Measurements from ENCODE around the gene SCAF1.
"Not testable (repeated sequence)": the region's sequence is repeated elsewhere in the genome, so short reads cannot be mapped to it uniquely, and the experiment has no call there.

Gene SCAF1

DNA sequence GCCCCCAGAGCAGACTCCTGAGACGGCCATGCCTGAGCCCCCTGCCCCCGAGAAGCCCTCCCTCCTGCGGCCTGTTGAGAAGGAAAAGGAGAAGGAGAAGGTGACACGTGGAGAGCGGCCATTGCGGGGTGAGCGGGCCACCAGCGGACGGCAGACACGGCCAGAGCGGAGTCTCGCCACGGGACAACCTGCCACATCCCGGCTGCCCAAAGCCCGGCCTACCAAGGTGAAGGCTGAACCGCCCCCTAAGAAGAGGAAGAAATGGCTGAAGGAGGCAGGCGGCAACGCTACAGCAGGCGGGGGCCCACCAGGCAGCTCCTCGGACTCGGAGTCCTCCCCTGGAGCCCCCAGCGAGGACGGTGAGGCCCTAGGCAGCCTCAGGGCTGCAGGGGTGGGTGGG is 26.1 kb upstream of the SCAF1 start:
- no peak overlapping the region for H3K4me3 ChIP-seq (ENCODE audit: low read depth, low read length)
- no peak for DNase-seq (ENCODE audit: low read depth, low spot score)
- in situ Hi-C loops (cut with HindIII; ENCODE audit: low sequenced_read_pairs) = no loop called here
- TF ChIP-seq, protein P1, sequence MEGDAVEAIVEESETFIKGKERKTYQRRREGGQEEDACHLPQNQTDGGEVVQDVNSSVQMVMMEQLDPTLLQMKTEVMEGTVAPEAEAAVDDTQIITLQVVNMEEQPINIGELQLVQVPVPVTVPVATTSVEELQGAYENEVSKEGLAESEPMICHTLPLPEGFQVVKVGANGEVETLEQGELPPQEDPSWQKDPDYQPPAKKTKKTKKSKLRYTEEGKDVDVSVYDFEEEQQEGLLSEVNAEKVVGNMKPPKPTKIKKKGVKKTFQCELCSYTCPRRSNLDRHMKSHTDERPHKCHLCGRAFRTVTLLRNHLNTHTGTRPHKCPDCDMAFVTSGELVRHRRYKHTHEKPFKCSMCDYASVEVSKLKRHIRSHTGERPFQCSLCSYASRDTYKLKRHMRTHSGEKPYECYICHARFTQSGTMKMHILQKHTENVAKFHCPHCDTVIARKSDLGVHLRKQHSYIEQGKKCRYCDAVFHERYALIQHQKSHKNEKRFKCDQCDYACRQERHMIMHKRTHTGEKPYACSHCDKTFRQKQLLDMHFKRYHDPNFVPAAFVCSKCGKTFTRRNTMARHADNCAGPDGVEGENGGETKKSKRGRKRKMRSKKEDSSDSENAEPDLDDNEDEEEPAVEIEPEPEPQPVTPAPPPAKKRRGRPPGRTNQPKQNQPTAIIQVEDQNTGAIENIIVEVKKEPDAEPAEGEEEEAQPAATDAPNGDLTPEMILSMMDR (IDR thresholded peaks at IDR 0.05; ENCODE audit: low read depth, low read length) = no peak

DNA sequence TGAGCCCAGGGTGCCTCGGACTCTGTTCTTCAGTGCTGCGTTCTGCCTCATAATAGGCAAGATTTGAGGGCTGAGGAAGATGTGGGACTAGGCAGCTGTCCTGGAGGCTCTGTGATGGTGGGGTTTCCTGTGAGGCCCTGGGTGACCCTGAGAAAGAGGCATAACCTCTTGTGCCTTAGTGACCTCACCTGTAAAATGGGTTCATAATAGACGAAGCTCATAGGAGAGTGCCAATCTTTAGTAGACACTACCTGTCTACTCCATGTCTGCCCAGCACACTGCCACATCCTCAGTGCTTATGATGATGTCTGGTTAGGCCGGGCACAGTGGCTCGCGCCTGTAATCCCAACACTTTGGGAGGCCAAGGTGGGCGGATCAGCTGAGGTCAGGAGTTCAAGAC is 25.5 kb upstream of the SCAF1 start:
- TF ChIP-seq, protein P1 (IDR thresholded peaks at IDR 0.05; ENCODE audit: low read depth, low read length) = no peak
- no peak overlapping the region for H3K4me3 ChIP-seq (ENCODE audit: low read depth, low read length)
- in situ Hi-C loops (cut with HindIII; ENCODE audit: low sequenced_read_pairs) = no loop called here

DNA sequence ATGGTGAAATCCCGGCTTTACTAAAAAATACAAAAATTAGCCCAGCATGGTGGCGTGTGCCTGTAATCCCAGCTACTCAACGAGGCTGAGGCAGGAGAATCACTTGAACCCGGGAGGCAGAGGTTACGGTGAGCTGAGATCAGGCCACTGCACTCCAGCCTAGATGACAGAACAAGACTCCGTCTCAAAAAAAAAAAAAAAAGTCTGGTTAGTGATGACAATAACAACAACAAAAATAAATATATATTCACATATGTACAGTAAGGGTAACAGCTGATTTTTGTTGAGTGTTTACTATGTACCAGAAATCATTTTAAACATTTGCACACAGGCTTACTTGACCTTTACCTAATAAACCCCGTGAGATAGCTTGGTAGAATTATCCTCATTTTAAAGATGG is 25.1 kb upstream of the SCAF1 start:
- in situ Hi-C loops (cut with HindIII; ENCODE audit: low sequenced_read_pairs) = no loop called here
- TF ChIP-seq, protein P1 (IDR thresholded peaks at IDR 0.05; ENCODE audit: low read depth, low read length) = no peak
- H3K4me3 ChIP-seq (ENCODE audit: low read depth, low read length) = no peak overlapping the region
- no peak for DNase-seq (ENCODE audit: low read depth, low spot score)

More for the DNA sequence above, 25.5 kb upstream of the SCAF1 start:
- no peak for DNase-seq (ENCODE audit: low read depth, low spot score)

DNA sequence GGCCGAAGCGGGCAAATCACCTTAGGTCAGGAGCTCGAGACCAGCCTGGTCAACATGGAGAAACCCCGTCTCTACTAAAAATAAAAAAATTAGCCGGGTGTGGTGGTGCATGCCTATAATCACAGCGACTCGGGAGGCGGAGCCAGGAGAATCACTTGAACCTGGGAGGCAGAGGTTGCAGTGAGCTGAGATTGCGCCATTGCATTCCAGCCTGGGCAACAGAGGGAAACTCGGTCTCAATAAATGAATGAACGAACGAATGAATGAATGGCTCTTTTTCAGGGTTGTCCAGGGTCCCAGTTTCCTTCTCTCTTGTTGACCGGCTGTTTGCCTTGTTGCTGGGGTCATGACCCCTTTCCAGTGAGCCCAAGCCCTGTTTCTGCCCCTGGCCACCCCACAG is 24.1 kb upstream of the SCAF1 start:
- DNase-seq (ENCODE audit: low read depth, low spot score); in situ Hi-C loops (cut with HindIII; ENCODE audit: low sequenced_read_pairs); H3K4me3 ChIP-seq (ENCODE audit: low read depth, low read length): not testable (repeated sequence)

DNA sequence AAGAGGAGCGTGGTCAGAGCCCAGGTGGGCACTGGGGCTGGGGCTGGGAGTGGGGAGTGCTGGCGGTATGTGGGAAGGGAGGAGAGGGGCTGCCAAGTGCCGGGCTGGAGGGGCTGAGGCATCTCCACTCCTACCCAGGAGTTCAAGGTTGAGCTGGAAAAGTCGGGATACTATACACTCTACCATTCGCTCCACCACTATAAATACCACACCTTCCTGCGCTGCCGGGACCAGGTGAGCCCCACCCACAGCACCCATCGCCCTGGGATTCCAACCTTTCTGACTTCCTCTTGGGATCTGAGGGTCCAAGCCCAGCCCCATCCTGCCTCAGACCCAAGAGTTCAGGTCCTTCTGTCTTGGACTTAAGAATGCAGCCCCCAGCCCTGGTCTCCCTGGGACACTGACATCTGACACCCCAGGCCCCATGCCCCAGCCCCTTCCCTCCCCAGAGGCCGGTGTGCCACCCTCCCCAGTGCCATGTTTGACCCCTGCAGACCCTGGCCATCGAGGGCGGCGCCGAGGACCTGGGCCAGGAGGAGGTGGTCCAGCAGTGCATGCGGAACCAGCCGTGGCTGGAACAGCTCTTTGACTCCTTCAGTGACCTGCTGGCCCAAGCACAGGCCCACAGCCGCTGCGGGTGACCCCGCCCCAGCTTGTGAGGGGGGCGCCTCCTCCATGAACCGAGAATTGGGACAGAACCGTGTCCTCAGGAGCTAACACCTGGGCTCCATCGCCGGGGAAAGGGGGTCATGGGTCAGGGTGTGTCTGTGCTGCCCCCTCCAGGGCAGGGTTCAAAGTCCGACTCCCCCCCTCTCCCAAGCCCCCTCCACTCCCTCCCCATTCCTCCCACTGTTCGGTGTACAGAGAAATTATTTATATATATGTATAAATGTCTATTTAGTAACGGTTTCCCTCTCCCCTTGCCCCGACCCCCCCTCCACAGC is 16.8 kb upstream of the SCAF1 start:
- H3K4me3 ChIP-seq (ENCODE audit: low read depth, low read length) = no peak overlapping the region
- DNase-seq (ENCODE audit: low read depth, low spot score) = no peak
- TF ChIP-seq, protein P1 (IDR thresholded peaks at IDR 0.05; ENCODE audit: low read depth, low read length) = no peak
- in situ Hi-C loops (cut with HindIII; ENCODE audit: low sequenced_read_pairs) = no loop called here

DNA sequence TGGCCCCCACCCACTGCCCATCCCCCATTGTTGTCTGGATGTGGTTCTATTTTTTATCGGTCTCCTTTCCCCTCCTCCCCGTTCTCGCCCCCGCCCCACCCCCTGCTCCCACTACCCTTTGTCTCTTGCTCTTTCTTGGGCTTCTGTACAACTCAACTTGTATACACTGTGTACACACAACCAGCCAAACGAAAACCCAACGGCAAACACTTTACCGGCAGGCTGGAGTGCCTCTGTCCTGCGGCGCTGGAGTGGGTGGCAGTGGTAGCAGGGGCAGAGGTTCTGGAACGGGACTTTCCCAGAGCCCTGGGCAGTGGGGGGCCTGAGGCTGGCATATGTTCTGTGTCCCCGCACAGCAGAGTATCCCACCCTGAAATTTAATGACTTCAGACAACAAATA is 15.8 kb upstream of the SCAF1 start:
- H3K4me3 ChIP-seq (ENCODE audit: low read depth, low read length) = no peak overlapping the region
- in situ Hi-C loops (cut with HindIII; ENCODE audit: low sequenced_read_pairs) = no loop called here
- TF ChIP-seq, protein P1 (IDR thresholded peaks at IDR 0.05; ENCODE audit: low read depth, low read length) = no peak
- DNase-seq (ENCODE audit: low read depth, low spot score) = no peak

DNA sequence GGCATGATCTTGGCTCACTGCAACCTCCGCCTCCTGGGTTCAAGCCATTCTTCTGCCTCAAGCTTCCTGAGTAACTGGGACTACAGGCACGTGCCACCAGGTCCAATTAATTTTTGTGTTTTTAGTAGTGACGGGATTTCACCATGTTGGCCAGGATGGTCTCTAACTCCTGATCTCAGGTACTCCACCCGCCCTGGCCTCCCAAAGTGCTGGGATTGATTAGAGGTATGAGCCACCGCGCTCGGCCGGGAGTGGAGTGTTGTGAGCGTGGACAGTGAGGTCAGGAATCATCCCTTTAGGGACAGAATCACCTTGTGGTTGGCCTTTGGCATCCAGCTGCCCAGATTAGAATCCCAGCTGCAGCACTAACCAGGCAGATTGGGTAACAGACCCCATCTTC is 12.3 kb upstream of the SCAF1 start:
- TF ChIP-seq, protein P1 (IDR thresholded peaks at IDR 0.05; ENCODE audit: low read depth, low read length) = no peak
- no peak overlapping the region for H3K4me3 ChIP-seq (ENCODE audit: low read depth, low read length)
- in situ Hi-C loops (cut with HindIII; ENCODE audit: low sequenced_read_pairs) = no loop called here
- no peak for DNase-seq (ENCODE audit: low read depth, low spot score)

Measured in astrocyte of the spinal cord (primary cell).